Stimulated activated CD8-positive, alpha-beta memory T cell treated with anti-CD3 and anti-CD28 coated beads, Interleukin-15, amount 100 ng/mL, for 4 hours (primary cell): ENCODE results near the gene APOB.
A peak's percentile ranks its signal among the peaks of the same experiment; 100 is the strongest.

ENCODE experiments used
- DNase-seq, 2 donors: peaks; one replicate each; pipeline ENCODE4 v3.0.0-alpha.2; 2020; ENCODE audit warnings: low read depth in 2 of 2

APOB gene

GRCh38 chr2:20977520-20978180 is 66.2 kb downstream of the APOB start:
- DNase-seq: no peak

GRCh38 chr2:20976527-20976926 is 67.3 kb downstream of the APOB start:
- DNase-seq: no peak

- DNase-seq: no peak
These were observed 70.9 kb downstream of the APOB start for GRCh38 chr2:20972792-20973565.

- DNase-seq: no peak
These were observed 71.8 kb downstream of the APOB start for GRCh38 chr2:20972110-20972509.

GRCh38 chr2:20970068-20970467 is 73.8 kb downstream of the APOB start:
- no peak for DNase-seq

- no peak for DNase-seq
These were observed 77.7 kb downstream of the APOB start for GRCh38 chr2:20966061-20966595.

- DNase-seq: no peak
These were observed 78.7 kb downstream of the APOB start for GRCh38 chr2:20965221-20965620.

GRCh38 chr2:20963867-20964266 is 80.0 kb downstream of the APOB start:
- DNase-seq: no peak

GRCh38 chr2:20962939-20963557 is 80.8 kb downstream of the APOB start:
- peak; percentile 6 to 27 for DNase-seq

GRCh38 chr2:20961858-20962257 is 82.0 kb downstream of the APOB start:
- no peak for DNase-seq

GRCh38 chr2:20960003-20960402 is 83.9 kb downstream of the APOB start:
- DNase-seq: no peak

GRCh38 chr2:20959252-20959651 is 84.6 kb downstream of the APOB start:
- no peak for DNase-seq

- no peak for DNase-seq
These were observed 85.9 kb downstream of the APOB start for GRCh38 chr2:20957788-20958525.

- no peak for DNase-seq
These were observed 88.4 kb downstream of the APOB start for GRCh38 chr2:20955277-20956026.

GRCh38 chr2:20953146-20953824 is 90.6 kb downstream of the APOB start:
- no peak for DNase-seq
